CD4-positive, alpha-beta T cell (primary cell): Measurements from ENCODE around the gene TRPM4. TPM values are rescaled to one million over a fixed set of nuclear protein-coding genes. Genes with fewer than 3 reads are reported as not detected.

Experiments used
- ATAC-seq: fragments of 200-7000 bp; cut with Tn5 transposase; one replicate; pipeline ENCODE4 v1.10.0; 2022; ENCODE audit warnings: mild to moderate bottlenecking; ENCODE audit not compliant: poor library complexity
- CTCF ChIA-PET: fragments of 350-600 bp; sonication (Branson Sonifier 250); formaldehyde crosslinking; loops from one replicate; lab custom pipeline; 2021; ENCODE audit warnings: antibody characterized with exemption, inconsistent platforms; lab: Charles Lee
- POLR2A ChIA-PET: fragments of 350-600 bp; sonication (Branson Sonifier 250); formaldehyde crosslinking; loops from one replicate; lab custom pipeline; 2021; ENCODE audit warnings: antibody characterized with exemption, inconsistent platforms; lab: Charles Lee
- DNase-seq, 14 experiments: peaks; one replicate each; pipeline ENCODE4 v3.0.0-alpha.2; 2013 to 2020; ENCODE audit warnings: mixed read lengths in 2 of 14
- H3K27ac ChIP-seq, 2 donors: one replicate each; pipeline versions ENCODE4 v1.5.1 to v1.7.0; 2013; ENCODE audit warnings: low read length in 2 of 2, low read depth in 1 of 2, mild to moderate bottlenecking in 1 of 2
- H3K27me3 ChIP-seq, 2 experiments: 1 replicate in 1 of 2; 2 replicates in 1 of 2; pipeline versions ENCODE4 v1.6.1 to v1.7.0; 2013; ENCODE audit warnings: low read length in 2 of 2, control low read depth in 1 of 2, mild to moderate bottlenecking in 1 of 2, moderate library complexity in 1 of 2; ENCODE audit not compliant: insufficient read depth in 2 of 2, control insufficient read depth in 1 of 2
- H3K36me3 ChIP-seq: one replicate; pipeline ENCODE4 v1.6.1; 2013; ENCODE audit warnings: low read length, control low read depth; ENCODE audit not compliant: insufficient read depth
- H3K4me1 ChIP-seq: one replicate; pipeline ENCODE4 v1.6.1; 2013; ENCODE audit warnings: low read length, control low read depth; ENCODE audit not compliant: insufficient read depth
- H3K4me3 ChIP-seq: one replicate; pipeline ENCODE4 v1.5.1; 2013; ENCODE audit warnings: mild to moderate bottlenecking, low read length, moderate library complexity
- H3K9me3 ChIP-seq, 2 experiments: 1 replicate in 1 of 2; 2 replicates in 1 of 2; pipeline versions ENCODE4 v1.6.1 to v1.7.0; 2013; ENCODE audit warnings: low read length in 2 of 2, mild to moderate bottlenecking in 2 of 2, control low read depth in 1 of 2, moderate library complexity in 1 of 2; ENCODE audit not compliant: control insufficient read depth in 1 of 2, insufficient read depth in 1 of 2
- H3K27ac Mint-ChIP-seq: one replicate; pipeline ENCODE4 v1.8.0; 2020; ENCODE audit warnings: mixed read lengths
- H3K27me3 Mint-ChIP-seq: one replicate; pipeline ENCODE4 v1.8.0; 2021; ENCODE audit warnings: mixed read lengths
- H3K36me3 Mint-ChIP-seq: one replicate; pipeline ENCODE4 v1.8.0; 2021; ENCODE audit warnings: low read depth, mixed read lengths
- H3K4me1 Mint-ChIP-seq: one replicate; pipeline ENCODE4 v1.8.0; 2021; ENCODE audit warnings: low read depth, mixed read lengths
- H3K4me3 Mint-ChIP-seq: one replicate; pipeline ENCODE4 v1.8.0; 2020; ENCODE audit warnings: mild to moderate bottlenecking, mixed read lengths
- H3K9me3 Mint-ChIP-seq: one replicate; pipeline ENCODE4 v1.8.0; 2020; ENCODE audit warnings: mixed read lengths
- CTCF ChIP-seq: fragments of 200-600 bp; IDR thresholded peaks from one replicate; pipeline ENCODE4 v1.8.0; 2022; ENCODE audit warnings: antibody characterized with exemption, mild to moderate bottlenecking
- intact Hi-C, 2 experiments: fragments of 100-400 bp; cut with DNase I in 1 of 2; cut with micrococcal nuclease in 1 of 2; formaldehyde crosslinking; loops; one replicate each; pipeline versions ENCODE4 v1.15.1 to v1.9.0; 2023 to 2025; cut with DNase I, micrococcal nuclease
- total RNA-seq, 174 experiments: library from RNA in 2 of 174; stranded (reverse) in 2 of 174; gene quantifications; one replicate each; pipeline ENCODE4 v1.2.3 and lab custom pipeline; 2021 to 2026

Gene TRPM4
- total RNA-seq, 2 experiments from 2014 or later, result not detected

DNA sequence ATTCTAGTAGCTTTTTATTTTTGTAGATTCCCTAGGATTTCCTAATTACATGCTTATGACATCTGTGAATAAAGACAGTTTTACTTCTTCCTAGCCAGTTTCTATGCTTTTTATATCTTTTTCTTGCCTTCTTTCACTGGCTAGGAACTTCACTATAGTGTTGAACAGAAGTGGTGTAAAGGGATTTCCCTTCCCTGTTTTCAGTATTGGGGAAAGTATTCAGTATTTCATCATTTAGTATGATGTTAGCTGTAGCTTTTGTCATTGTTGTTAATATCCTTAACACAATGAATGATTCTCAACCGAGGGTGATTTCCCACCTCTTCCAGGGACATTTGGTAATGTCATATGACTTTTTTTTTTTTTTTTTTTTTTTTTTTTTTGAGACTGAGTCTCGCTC, 90.1 kb downstream of the TRPM4 start:
- ChIA-PET POLR2A (no interaction called here), CTCF (no interaction called here)
- Histone ChIP-seq H3K4me1 (no peaks in the 10 kb centered on the region), H3K27me3 (peaks cover 0 to 9% of the 10 kb centered on the region in 2 experiments), H3K4me3 (no peak overlapping the region), H3K27ac (no peak overlapping the region), H3K36me3 (no peaks in the 10 kb centered on the region), H3K9me3 (no peaks in the 10 kb centered on the region)
- peaks cover 18% of the 10 kb centered on the region for H3K27me3 Mint-ChIP-seq
- H3K9me3 Mint-ChIP-seq, result no peaks in the 10 kb centered on the region
- no peak overlapping the region for H3K27ac Mint-ChIP-seq
- intact Hi-C loops, result no loop called here
- no peak for TF ChIP-seq CTCF
- no peaks in the 10 kb centered on the region for H3K36me3 Mint-ChIP-seq
- no peaks in the 10 kb centered on the region for H3K4me1 Mint-ChIP-seq
- no peak for ATAC-seq
- H3K4me3 Mint-ChIP-seq, result no peak overlapping the region
- no peak for DNase-seq

DNA sequence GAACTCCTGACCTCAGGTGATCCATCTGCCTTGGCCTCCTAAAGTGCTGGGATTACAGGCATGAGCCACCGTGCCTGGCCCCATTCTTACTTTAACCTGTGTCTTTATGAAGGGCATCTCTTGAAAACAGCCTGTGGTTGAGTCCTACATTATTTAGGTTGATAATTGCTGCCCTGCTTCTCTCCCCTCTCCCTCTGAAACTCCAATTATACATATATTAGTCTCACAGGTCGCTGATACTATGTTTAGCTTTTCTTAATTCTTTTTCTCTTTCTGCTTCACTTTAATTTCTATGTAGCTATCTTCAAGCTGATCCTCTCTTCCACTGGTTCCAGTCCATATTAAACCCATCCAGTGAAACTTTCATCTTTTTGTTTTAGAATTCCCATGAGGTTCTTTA, 92.3 kb downstream of the TRPM4 start:
- no peaks in the 10 kb centered on the region for H3K4me1 ChIP-seq
- no peak overlapping the region for H3K4me3 Mint-ChIP-seq
- no peak overlapping the region for H3K27ac ChIP-seq
- no peaks in the 10 kb centered on the region for H3K4me1 Mint-ChIP-seq
- intact Hi-C loops, result no loop called here
- no peak overlapping the region for H3K4me3 ChIP-seq
- no peak for DNase-seq
- peaks cover 31% of the 10 kb centered on the region for H3K27me3 Mint-ChIP-seq
- peaks cover 0 to under 1% of the 10 kb centered on the region in 2 experiments for H3K9me3 ChIP-seq
- H3K9me3 Mint-ChIP-seq, result no peaks in the 10 kb centered on the region
- no peaks in the 10 kb centered on the region for H3K36me3 Mint-ChIP-seq
- POLR2A ChIA-PET, result no interaction called here
- CTCF ChIA-PET, result interaction anchor here (0.6 kb wide), 1 partner anchor 67 kb away, joined by 3 read pairs; no protein-coding TSS in a partner anchor
- no peak for TF ChIP-seq CTCF
- H3K36me3 ChIP-seq, result no peaks in the 10 kb centered on the region
- peaks cover 0 to 9% of the 10 kb centered on the region in 2 experiments for H3K27me3 ChIP-seq
- no peak overlapping the region for H3K27ac Mint-ChIP-seq
- ATAC-seq, result no peak

- intact Hi-C loops, result no loop called here
- DNase-seq (no peak), ATAC-seq (no peak)
- H3K36me3 Mint-ChIP-seq, result peaks cover 14% of the 10 kb centered on the region
- no peak overlapping the region for H3K27ac ChIP-seq
- no peak overlapping the region for H3K4me3 ChIP-seq
- H3K4me1 ChIP-seq, result no peaks in the 10 kb centered on the region
- peaks cover 66% of the 10 kb centered on the region for H3K27me3 Mint-ChIP-seq
- CTCF ChIA-PET, result interaction anchor here (0.6 kb wide), 1 partner anchor 188 kb away, joined by 3 read pairs; no protein-coding TSS in a partner anchor
- POLR2A ChIA-PET, result no interaction called here
- no peak overlapping the region for H3K27ac Mint-ChIP-seq
- H3K36me3 ChIP-seq, result no peaks in the 10 kb centered on the region
- H3K27me3 ChIP-seq, result peaks cover 13 to 18% of the 10 kb centered on the region in 2 experiments
- no peaks in the 10 kb centered on the region for H3K4me1 Mint-ChIP-seq
- H3K4me3 Mint-ChIP-seq, result no peak overlapping the region
- no peak for TF ChIP-seq CTCF
- peaks cover 20 to 22% of the 10 kb centered on the region in 2 experiments for H3K9me3 ChIP-seq
- peaks cover 9% of the 10 kb centered on the region for H3K9me3 Mint-ChIP-seq
Observed at GRCh38 chr19:49255674-49256073, 98.1 kb downstream of the TRPM4 start.
